WTC11 (cell line): ENCODE measurements around the gene MYL9. TPM values are rescaled to one million over a fixed set of nuclear protein-coding genes. Genes with fewer than 3 reads are reported as not detected.

Experiments used
- ATAC-seq: fragments of 200-7000 bp; cut with Tn5 transposase; 2 replicates; pipeline ENCODE4 v1.10.0; 2021; ENCODE audit warnings: mild to moderate bottlenecking, moderate library complexity
- CTCF ChIA-PET: fragments of 300-600 bp; sonication (Branson Sonifier 250); formaldehyde crosslinking; loops from one replicate; lab custom pipeline; 2021; ENCODE audit warnings: antibody characterized with exemption; lab: Charles Lee
- POLR2A ChIA-PET: fragments of 350-600 bp; sonication (Branson Sonifier 250); formaldehyde crosslinking; loops from one replicate; lab custom pipeline; 2021; ENCODE audit warnings: antibody characterized with exemption; lab: Charles Lee
- DNase-seq: peaks from one replicate; pipeline ENCODE4 v3.0.0; 2021; ENCODE audit warnings: low spot score
- H3K27ac Mint-ChIP-seq: 2 replicates; pipeline ENCODE4 v1.8.0; 2021; ENCODE audit warnings: mixed read lengths
- H3K27me3 Mint-ChIP-seq: 2 replicates; pipeline ENCODE4 v1.8.0; 2021; ENCODE audit warnings: low read depth, mild to moderate bottlenecking, moderate library complexity, mixed read lengths
- H3K36me3 Mint-ChIP-seq: 2 replicates; pipeline ENCODE4 v1.8.0; 2021; ENCODE audit warnings: mixed read lengths
- H3K4me1 Mint-ChIP-seq: 2 replicates; pipeline ENCODE4 v1.8.0; 2022; ENCODE audit warnings: mixed read lengths
- H3K4me3 Mint-ChIP-seq: 2 replicates; pipeline ENCODE4 v1.8.0; 2021; ENCODE audit warnings: mild to moderate bottlenecking, moderate library complexity, mixed read lengths
- H3K9me3 Mint-ChIP-seq: 2 replicates; pipeline ENCODE4 v1.8.0; 2021; ENCODE audit warnings: mixed read lengths
- ARID4B ChIP-seq: sonication (generic); formaldehyde crosslinking; IDR thresholded peaks from 2 replicates; pipeline ENCODE4 v1.8.0; 2023; ENCODE audit warnings: missing genetic modification reagents, mild to moderate bottlenecking, borderline replicate concordance
- CTCF ChIP-seq: fragments of 200-600 bp; IDR thresholded peaks from 2 replicates; pipeline ENCODE4 v1.8.0; 2022; ENCODE audit warnings: antibody characterized with exemption
- FOXP1 ChIP-seq: sonication (generic); formaldehyde crosslinking; IDR thresholded peaks from 2 replicates; pipeline ENCODE4 v1.8.0; 2022; ENCODE audit warnings: missing genetic modification reagents, mild to moderate bottlenecking, moderate library complexity, borderline replicate concordance
- KAT7 ChIP-seq: sonication (generic); formaldehyde crosslinking; IDR thresholded peaks from 2 replicates; pipeline ENCODE4 v1.8.1; 2023; ENCODE audit warnings: missing genetic modification reagents, mild to moderate bottlenecking, borderline replicate concordance
- MLX ChIP-seq: sonication (generic); formaldehyde crosslinking; IDR thresholded peaks from 2 replicates; pipeline ENCODE4 v1.8.1; 2023; ENCODE audit warnings: mild to moderate bottlenecking, missing genetic modification reagents, moderate library complexity
- NFYB ChIP-seq: sonication (generic); formaldehyde crosslinking; conservative IDR thresholded peaks from 2 replicates; pipeline ENCODE4 v1.8.0; 2022; ENCODE audit warnings: low read depth, missing genetic modification reagents
- PRDM15 ChIP-seq: sonication (generic); formaldehyde crosslinking; IDR thresholded peaks from 2 replicates; pipeline ENCODE4 v1.8.0; 2022; ENCODE audit warnings: missing genetic modification reagents
- RORB ChIP-seq: fragments of 250-450 bp; sonication (Bioruptor Pico); IDR thresholded peaks from 2 replicates; pipeline ENCODE4 v1.9.0; 2021; ENCODE audit warnings: mild to moderate bottlenecking
- TCF7 ChIP-seq: sonication (generic); formaldehyde crosslinking; IDR thresholded peaks from 2 replicates; pipeline ENCODE4 v1.8.0; 2022; ENCODE audit warnings: mild to moderate bottlenecking, low read depth, missing genetic modification reagents, moderate library complexity
- ZNF396 ChIP-seq: fragments of 250-450 bp; sonication (Bioruptor Pico); IDR thresholded peaks from 2 replicates; pipeline ENCODE4 v1.8.0; 2021; ENCODE audit warnings: mild to moderate bottlenecking, moderate library complexity, borderline replicate concordance
- ZSCAN18 ChIP-seq: fragments of 250-450 bp; sonication (Bioruptor Pico); IDR thresholded peaks from 2 replicates; pipeline ENCODE4 v2.1.2; 2022; ENCODE audit warnings: mild to moderate bottlenecking, moderate library complexity
- total RNA-seq: library from RNA; stranded (reverse); gene quantifications from 3 replicates; pipeline ENCODE4 v1.2.3, GENCODE V29; 2021

The MYL9 gene
- total RNA-seq, 1 experiment from 2014 or later = 54.7 TPM

- TF ChIP-seq MLX (CRISPR knock-in tag) (no peak), FOXP1 (no peak)
Measured at GRCh38 chr20:36493801-36494114, 47.6 kb upstream of the MYL9 start (continued).

- Mint-ChIP-seq H3K36me3 (peaks cover 13% of the 10 kb centered on the region), H3K4me1 (no peaks in the 10 kb centered on the region; the same call in 1 of the 2 replicates), H3K27ac (no peak overlapping the region), H3K27me3 (no peaks in the 10 kb centered on the region), H3K4me3 (no peak overlapping the region), H3K9me3 (no peaks in the 10 kb centered on the region)
- POLR2A ChIA-PET = no interaction called here
- ATAC-seq (no peak), DNase-seq (no peak)
- no peak for TF ChIP-seq TCF7
- no peak for TF ChIP-seq ZSCAN18 (CRISPR knock-in tag)
- no peak for TF ChIP-seq PRDM15
- no peak for TF ChIP-seq ARID4B (CRISPR knock-in tag)
- TF ChIP-seq RORB (CRISPR knock-in tag) = no peak
- TF ChIP-seq NFYB (CRISPR knock-in tag) = no peak
- no peak for TF ChIP-seq KAT7 (CRISPR knock-in tag)
- TF ChIP-seq CTCF = no peak
- no peak for TF ChIP-seq ZNF396
- CTCF ChIA-PET = interaction anchor here (0.9 kb wide), 1 partner anchor 109 kb away, joined by 4 read pairs; the partner anchor contains the start of gene RAB5IF
Measured at GRCh38 chr20:36496707-36497669, 44.3 kb upstream of the MYL9 start.
